Measurements from ENCODE around the gene LRRC74A. TPM values are rescaled to one million over a fixed set of nuclear protein-coding genes. Genes with fewer than 3 reads are reported as not detected.
"Not testable (repeated sequence)": the region's sequence is repeated elsewhere in the genome, so short reads cannot be mapped to it uniquely, and the experiment has no call there.

Gene LRRC74A
- total RNA-seq, 4 donors from 2014 or later: not detected

GRCh38 chr14:76894308-76894707 is 68.1 kb downstream of the LRRC74A start:
- TF ChIP-seq POLR2AphosphoS5 (IDR thresholded peaks at IDR 0.05) (no peak), CTCF (IDR thresholded peaks at IDR 0.05) (no peak), EP300 (IDR thresholded peaks at IDR 0.05) (no peak), POLR2A (IDR thresholded peaks at IDR 0.05; ENCODE audit: low read depth) (no peak)
- WGBS: 93% methylated on average over 5 of the region's 5 CpGs
- H3K27ac ChIP-seq (replicated peaks in 1 of 4): no peak overlapping the region
- peaks cover 0 to 8% (median 8%) of the 10 kb centered on the region in 4 donors for H3K9me3 ChIP-seq
- no peaks in the 10 kb centered on the region for H3K4me1 ChIP-seq
- H3K36me3 ChIP-seq: no peaks in the 10 kb centered on the region
- DNase-seq (ENCODE audit: extremely low spot score): no peak
- no peaks in the 10 kb centered on the region for H3K27me3 ChIP-seq
- intact Hi-C loops (cut with DNase I): no loop called here
- no peak overlapping the region for H3K4me3 ChIP-seq

- 95% methylated on average over 28 of the region's 37 CpGs for WGBS
- H3K27me3 ChIP-seq; H3K27ac ChIP-seq (replicated peaks in 1 of 4); H3K36me3 ChIP-seq; intact Hi-C loops (cut with DNase I); H3K4me3 ChIP-seq; DNase-seq (ENCODE audit: extremely low spot score); H3K9me3 ChIP-seq: not testable (repeated sequence)
- H3K4me1 ChIP-seq: peaks cover 0 to 26% (median 24%) of the 10 kb centered on the region in 4 donors
Observed at GRCh38 chr14:76898006-76898405, 71.8 kb downstream of the LRRC74A start.

GRCh38 chr14:76900682-76901081 is 74.5 kb downstream of the LRRC74A start:
- no peak overlapping the region for H3K4me3 ChIP-seq
- TF ChIP-seq POLR2AphosphoS5 (IDR thresholded peaks at IDR 0.05): no peak
- intact Hi-C loops (cut with DNase I): no loop called here
- no peaks in the 10 kb centered on the region for H3K36me3 ChIP-seq
- no peak for DNase-seq (ENCODE audit: extremely low spot score)
- H3K9me3 ChIP-seq: no peaks in the 10 kb centered on the region
- no peaks in the 10 kb centered on the region for H3K27me3 ChIP-seq
- peak overlapping the region; percentile 64 to 82 (median 78) for H3K27ac ChIP-seq (replicated peaks in 1 of 4)
- peaks cover 19 to 53% (median 50%) of the 10 kb centered on the region in 4 donors for H3K4me1 ChIP-seq
- WGBS: 78% methylated on average over 4 of the region's 4 CpGs

GRCh38 chr14:76901171-76902055 is 75.2 kb downstream of the LRRC74A start:
- Histone ChIP-seq H3K9me3 (no peaks in the 10 kb centered on the region), H3K36me3 (no peaks in the 10 kb centered on the region), H3K27ac (replicated peaks in 1 of 4) (peak overlapping the region; percentile 64 to 82 (median 78)), H3K4me3 (no peak overlapping the region), H3K27me3 (no peaks in the 10 kb centered on the region), H3K4me1 (peaks cover 19 to 58% (median 55%) of the 10 kb centered on the region in 4 donors)
- intact Hi-C loops (cut with DNase I): no loop called here
- 67% methylated on average over 6 of the region's 6 CpGs for WGBS
- no peak for TF ChIP-seq EP300 (IDR thresholded peaks at IDR 0.05)
- TF ChIP-seq POLR2AphosphoS5 (IDR thresholded peaks at IDR 0.05): peak in 1 of 2 donors; percentile 26
- no peak for TF ChIP-seq POLR2A (IDR thresholded peaks at IDR 0.05; ENCODE audit: low read depth)
- DNase-seq (ENCODE audit: extremely low spot score): no peak

- no peak overlapping the region for H3K4me3 ChIP-seq
- no peaks in the 10 kb centered on the region for H3K36me3 ChIP-seq
- no peak for DNase-seq (ENCODE audit: extremely low spot score)
- no peaks in the 10 kb centered on the region for H3K9me3 ChIP-seq
- H3K4me1 ChIP-seq: peaks cover 19 to 58% (median 55%) of the 10 kb centered on the region in 4 donors
- 54% methylated on average over 5 of the region's 5 CpGs for WGBS
- H3K27me3 ChIP-seq: no peaks in the 10 kb centered on the region
- peak overlapping the region; percentile 64 to 82 (median 78) for H3K27ac ChIP-seq (replicated peaks in 1 of 4)
- TF ChIP-seq CTCF (IDR thresholded peaks at IDR 0.05): no peak
- TF ChIP-seq EP300 (IDR thresholded peaks at IDR 0.05): no peak
- TF ChIP-seq POLR2AphosphoS5 (IDR thresholded peaks at IDR 0.05): no peak
- TF ChIP-seq POLR2A (IDR thresholded peaks at IDR 0.05; ENCODE audit: low read depth): no peak
- intact Hi-C loops (cut with DNase I): no loop called here
Observed at GRCh38 chr14:76902591-76902990, 76.4 kb downstream of the LRRC74A start.

- Histone ChIP-seq H3K9me3 (no peaks in the 10 kb centered on the region), H3K27ac (replicated peaks in 1 of 4) (peak overlapping the region; percentile 64 to 82 (median 78)), H3K4me1 (peaks cover 19 to 61% (median 56%) of the 10 kb centered on the region in 4 donors), H3K4me3 (peak overlapping the region in 1 of 4 donors; percentile 5), H3K36me3 (no peaks in the 10 kb centered on the region), H3K27me3 (no peaks in the 10 kb centered on the region)
- 72% methylated on average over 12 of the region's 19 CpGs for WGBS
- intact Hi-C loops (cut with DNase I): no loop called here
- no peak for DNase-seq (ENCODE audit: extremely low spot score)
- TF ChIP-seq CTCF (IDR thresholded peaks at IDR 0.05) (no peak), POLR2AphosphoS5 (IDR thresholded peaks at IDR 0.05) (peak; percentile 42 to 56), EP300 (IDR thresholded peaks at IDR 0.05) (peak; percentile 11), POLR2A (IDR thresholded peaks at IDR 0.05; ENCODE audit: low read depth) (no peak)
Observed at GRCh38 chr14:76904100-76904739, 78.0 kb downstream of the LRRC74A start.
